Right lobe of liver (tissue), 4 donors: ENCODE data around the gene CENPB.

Experiments used
- POLR2A ChIP-seq: fragments of 450-650 bp; IDR thresholded peaks from one replicate; pipeline ENCODE4 v1.6.1; 2017; ENCODE audit warnings: antibody characterized with exemption, mild to moderate bottlenecking
- TF ChIP-seq, protein P1 (sequence below), 4 donors: fragments of 200-600 bp in 3 of 4; fragments of 450-650 bp in 1 of 4; IDR thresholded peaks; one replicate each; pipeline versions ENCODE4 v1.5.1 to v1.8.0; 2016 to 2022; ENCODE audit warnings: antibody characterized with exemption in 4 of 4, mild to moderate bottlenecking in 2 of 4
- donor health status: DM: no; HTN: no; CAD: no.
- donor health status: DM: no; HTN: no; CAD: no.
- donor health status: DM: no; HTN: yes; CAD: no.

GRCh38 chr20:3775457-3776108 lies 11.0 kb downstream of the CENPB start:
- TF ChIP-seq, protein P1, sequence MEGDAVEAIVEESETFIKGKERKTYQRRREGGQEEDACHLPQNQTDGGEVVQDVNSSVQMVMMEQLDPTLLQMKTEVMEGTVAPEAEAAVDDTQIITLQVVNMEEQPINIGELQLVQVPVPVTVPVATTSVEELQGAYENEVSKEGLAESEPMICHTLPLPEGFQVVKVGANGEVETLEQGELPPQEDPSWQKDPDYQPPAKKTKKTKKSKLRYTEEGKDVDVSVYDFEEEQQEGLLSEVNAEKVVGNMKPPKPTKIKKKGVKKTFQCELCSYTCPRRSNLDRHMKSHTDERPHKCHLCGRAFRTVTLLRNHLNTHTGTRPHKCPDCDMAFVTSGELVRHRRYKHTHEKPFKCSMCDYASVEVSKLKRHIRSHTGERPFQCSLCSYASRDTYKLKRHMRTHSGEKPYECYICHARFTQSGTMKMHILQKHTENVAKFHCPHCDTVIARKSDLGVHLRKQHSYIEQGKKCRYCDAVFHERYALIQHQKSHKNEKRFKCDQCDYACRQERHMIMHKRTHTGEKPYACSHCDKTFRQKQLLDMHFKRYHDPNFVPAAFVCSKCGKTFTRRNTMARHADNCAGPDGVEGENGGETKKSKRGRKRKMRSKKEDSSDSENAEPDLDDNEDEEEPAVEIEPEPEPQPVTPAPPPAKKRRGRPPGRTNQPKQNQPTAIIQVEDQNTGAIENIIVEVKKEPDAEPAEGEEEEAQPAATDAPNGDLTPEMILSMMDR (IDR thresholded peaks at IDR 0.05) = no peak
- no peak for TF ChIP-seq POLR2A
